GM12801 (cell line): ENCODE measurements around the gene ABCC3.

Experiments
- TF ChIP-seq, protein P1 (sequence below): IDR thresholded peaks from one replicate; pipeline ENCODE4 v1.5.1; 2011; ENCODE audit warnings: control low read depth; ENCODE audit not compliant: insufficient read length; ENCODE audit errors: extremely low read depth

Gene ABCC3

DNA sequence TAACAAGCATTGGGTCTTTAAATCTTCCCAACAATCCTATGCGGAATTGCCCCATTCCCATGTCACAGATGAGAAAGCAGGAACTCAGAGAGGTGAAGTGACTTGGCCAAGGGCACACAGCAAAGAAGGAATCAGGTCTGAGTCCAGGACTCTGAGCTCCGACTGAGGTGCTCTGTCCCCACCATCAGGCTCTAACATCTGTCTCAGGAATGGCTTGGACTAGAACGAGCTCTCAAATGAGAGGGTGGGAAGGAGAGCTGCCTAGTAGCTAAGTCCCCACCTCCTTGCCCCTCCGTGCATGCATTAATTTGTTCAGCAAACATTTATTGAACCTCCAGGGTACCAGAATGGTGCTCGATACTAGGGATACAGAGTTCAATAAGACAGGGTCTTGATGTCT, 26.7 kb downstream of the ABCC3 start:
- TF ChIP-seq, protein P1, sequence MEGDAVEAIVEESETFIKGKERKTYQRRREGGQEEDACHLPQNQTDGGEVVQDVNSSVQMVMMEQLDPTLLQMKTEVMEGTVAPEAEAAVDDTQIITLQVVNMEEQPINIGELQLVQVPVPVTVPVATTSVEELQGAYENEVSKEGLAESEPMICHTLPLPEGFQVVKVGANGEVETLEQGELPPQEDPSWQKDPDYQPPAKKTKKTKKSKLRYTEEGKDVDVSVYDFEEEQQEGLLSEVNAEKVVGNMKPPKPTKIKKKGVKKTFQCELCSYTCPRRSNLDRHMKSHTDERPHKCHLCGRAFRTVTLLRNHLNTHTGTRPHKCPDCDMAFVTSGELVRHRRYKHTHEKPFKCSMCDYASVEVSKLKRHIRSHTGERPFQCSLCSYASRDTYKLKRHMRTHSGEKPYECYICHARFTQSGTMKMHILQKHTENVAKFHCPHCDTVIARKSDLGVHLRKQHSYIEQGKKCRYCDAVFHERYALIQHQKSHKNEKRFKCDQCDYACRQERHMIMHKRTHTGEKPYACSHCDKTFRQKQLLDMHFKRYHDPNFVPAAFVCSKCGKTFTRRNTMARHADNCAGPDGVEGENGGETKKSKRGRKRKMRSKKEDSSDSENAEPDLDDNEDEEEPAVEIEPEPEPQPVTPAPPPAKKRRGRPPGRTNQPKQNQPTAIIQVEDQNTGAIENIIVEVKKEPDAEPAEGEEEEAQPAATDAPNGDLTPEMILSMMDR: no peak

DNA sequence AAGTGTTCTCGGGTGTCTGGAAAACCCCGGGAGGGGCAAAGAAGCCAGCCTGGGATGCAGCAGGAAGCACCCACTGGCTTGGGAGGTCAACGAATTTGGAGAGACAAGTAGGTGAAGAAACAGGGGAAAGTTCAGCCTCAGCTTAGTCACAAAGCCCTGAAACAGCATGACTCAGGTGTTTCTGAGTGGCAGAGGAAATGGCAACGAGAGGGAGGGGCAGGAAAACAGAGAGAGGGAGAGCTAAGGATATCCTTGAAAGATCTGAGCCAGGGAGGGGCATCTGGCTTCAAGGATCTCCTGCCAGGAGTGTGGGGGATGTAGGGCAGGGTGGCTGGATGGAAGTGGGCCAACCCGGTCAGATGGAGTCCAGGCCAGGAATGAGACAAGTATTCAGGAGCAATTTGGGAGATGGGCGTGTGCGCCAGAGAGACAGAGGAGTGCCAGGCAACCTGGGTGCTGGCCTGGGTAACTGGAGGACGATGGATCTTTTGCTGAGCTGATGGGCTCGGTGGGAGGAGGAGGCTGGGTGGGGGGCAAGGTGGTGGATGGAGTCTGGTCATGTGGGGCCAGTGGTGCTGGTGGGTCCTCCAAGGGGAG, 27.2 kb downstream of the ABCC3 start:
- TF ChIP-seq, protein P1: no peak

DNA sequence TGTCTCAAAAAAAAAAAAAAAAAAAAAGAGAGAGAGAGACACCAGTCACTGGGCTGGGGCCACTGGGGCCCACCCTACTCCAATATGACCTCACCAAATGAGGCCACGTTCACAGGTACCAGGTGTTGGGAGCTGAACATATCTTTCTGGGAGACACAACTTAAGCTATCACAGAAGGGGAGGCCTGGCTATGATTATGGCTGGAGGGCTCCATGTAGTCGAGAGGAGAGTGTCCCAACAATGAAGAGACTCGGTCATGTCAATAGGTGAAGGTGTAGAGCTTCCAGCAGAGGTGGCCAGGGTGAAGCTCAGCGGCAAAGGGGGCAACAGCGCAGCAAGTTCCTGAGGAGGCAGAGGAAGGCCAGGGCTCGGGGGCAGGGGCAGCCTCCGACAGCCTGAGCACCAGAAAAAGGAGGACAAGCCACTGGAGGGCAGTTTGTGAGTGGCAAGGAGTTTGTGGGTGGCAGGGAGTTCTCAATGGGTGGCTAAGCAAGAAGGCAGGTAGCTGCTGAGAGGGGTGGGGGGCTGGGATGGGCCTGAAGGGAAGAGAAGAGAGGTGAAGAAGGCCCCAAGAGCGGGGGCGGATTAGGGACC, 28.0 kb downstream of the ABCC3 start:
- TF ChIP-seq, protein P1: no peak

DNA sequence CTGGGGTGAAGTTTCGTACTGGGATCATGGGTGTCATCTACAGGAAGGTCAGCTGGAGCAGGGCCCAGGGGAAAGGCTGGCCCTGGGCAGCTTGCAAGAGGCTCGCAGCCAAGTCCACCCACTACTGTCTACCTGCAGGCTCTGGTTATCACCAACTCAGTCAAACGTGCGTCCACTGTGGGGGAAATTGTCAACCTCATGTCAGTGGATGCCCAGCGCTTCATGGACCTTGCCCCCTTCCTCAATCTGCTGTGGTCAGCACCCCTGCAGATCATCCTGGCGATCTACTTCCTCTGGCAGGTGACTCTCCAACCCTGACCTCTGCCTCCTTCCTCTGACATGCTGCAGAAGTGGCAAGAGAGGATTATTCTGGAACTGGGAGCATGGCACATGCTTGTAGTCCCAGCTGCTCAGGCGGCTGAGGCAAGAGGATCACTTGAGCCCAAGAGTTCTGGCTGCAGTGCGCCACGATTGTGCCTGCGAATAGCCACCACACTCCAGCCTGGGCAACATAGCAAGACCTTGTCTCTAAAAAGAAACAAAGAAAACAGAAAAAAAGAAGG, 29.2 kb downstream of the ABCC3 start:
- TF ChIP-seq, protein P1: no peak

DNA sequence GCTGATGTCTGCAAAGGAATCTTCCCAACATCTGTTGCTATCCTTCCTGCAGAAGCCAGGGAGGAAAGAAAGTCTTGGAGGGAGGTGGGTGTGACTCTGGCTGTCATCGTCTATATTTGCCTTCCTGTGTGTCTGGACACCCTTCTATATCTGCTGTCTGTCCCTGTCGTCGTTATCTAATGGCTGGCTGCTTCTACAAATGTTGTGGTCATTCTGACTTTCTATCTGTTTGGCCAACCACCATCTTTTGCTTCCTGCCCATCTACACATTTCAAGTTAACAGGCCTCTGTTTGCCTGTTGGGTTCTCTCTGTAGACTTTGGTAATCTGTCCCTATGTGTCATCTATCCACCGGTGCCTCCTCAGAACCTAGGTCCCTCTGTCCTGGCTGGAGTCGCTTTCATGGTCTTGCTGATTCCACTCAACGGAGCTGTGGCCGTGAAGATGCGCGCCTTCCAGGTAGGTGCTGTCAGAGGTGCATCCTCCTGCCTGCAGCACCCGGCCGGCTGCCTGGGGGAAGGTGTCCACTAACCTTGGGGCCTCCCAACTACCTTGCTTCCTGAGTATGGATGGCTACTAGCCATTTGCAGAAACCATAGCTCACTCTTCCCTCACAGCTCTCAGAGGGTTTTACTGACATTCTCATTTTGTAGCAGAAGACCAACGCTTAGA, 30.2 kb downstream of the ABCC3 start:
- TF ChIP-seq, protein P1: no peak

DNA sequence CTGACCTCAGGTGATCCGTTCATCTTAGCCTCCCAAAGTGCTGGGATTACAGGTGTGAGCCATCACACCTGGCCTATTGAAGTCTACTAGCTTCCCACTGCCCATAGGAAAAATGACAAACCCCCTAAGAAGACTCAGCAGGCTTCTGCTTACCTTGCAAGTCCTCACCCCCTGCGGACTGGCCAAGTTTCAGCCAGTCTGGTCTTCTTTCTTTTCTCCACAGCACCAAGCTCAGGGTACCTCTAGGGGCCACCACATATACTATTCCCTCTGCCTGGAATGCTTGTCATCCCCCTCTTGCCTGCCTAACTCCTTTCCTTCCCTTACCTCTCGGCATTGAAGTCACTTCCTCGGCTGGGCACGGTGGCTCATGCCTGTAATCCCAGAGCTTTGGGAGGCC, 31.2 kb downstream of the ABCC3 start:
- TF ChIP-seq, protein P1: no peak

DNA sequence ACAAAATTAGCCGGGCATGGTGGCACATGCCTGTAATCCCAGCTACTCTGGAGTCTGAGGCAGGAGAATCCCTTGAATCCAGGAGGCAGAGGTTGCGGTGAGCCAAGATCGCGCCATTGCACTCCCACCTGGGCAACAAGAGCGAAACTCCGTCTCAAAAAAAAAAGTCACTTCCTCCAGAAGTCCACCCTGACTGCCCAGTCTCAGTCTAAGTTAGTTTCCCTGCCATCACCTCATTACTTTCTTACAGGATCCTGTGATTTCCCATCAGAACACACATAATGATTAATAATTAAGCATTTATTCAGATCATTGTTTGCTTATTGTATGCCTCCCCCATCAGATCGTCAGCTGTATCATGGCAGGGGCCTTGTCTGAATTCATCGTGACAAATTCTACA, 31.6 kb downstream of the ABCC3 start:
- TF ChIP-seq, protein P1: no peak
